ENCODE measurements around the gene AKAP11. TPM values are rescaled to one million over a fixed set of nuclear protein-coding genes. Genes with fewer than 3 reads are reported as not detected.

The AKAP11 gene
- polyA plus RNA-seq, 1 donor = 23.2 TPM

GRCh38 chr13:42334329-42334706 lies 62.4 kb downstream of the AKAP11 start:
- no peak for DNase-seq (ENCODE audit: low read depth)

DNA sequence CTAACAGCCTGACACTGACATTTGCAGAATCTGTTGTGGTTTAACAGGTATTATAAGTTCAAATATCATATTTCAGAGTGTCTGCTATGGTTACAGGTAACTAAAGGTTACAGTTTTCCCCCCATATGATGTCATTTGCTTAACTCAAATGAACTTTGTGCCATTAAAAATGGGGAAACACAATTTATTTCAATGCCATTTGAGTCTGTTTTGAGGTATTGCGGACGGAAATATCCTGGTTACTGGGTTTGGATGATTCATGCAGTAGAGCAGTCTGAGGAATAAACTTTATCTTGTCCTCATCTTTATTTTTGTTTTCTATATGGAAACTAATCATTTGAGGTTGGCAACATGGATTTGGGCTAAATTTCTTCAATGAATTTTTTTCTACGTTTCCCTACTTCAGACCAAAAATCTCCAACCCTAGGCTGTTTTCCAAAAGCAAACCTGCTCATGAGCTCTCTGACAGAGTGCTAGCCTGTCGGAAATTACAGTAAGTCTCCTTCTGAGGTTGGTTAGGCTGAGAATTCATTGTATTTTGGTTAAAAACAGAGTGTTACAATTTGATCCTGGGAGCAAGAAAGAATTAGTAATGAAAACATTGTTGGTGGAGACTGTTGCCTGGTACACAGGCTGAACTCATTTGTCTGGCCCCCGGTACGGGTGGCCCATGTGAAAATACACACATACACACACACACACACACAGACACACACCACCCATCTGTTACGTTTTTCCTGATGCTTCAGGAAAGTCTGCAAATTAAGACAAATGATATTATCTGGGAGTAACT lies 66.1 kb downstream of the AKAP11 start:
- DNase-seq (ENCODE audit: low read depth) = no peak

GRCh38 chr13:42345367-42345766 lies 73.4 kb downstream of the AKAP11 start:
- no peak for DNase-seq (ENCODE audit: low read depth)

- DNase-seq (ENCODE audit: low read depth) = no peak
Measured at GRCh38 chr13:42348576-42348975, 76.6 kb downstream of the AKAP11 start.

DNA sequence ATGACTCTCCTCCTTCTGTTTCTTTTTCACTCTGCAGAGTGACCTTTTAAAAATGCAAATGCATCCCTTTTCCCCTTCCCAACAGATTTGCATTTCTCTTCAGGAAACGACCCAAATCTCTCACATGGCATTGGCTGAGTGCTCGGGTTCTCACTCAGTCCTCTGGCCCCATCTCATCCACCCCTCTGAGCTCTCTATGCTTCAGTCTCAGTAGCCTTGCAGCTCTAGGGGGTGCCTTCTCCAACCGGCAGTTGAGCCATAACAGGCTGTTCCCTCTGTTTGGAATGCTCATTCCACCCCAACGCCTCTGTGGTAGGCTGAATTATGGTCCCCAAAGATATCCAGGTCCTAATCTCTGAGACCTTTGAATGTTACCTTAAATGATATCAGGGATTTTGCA lies 78.2 kb downstream of the AKAP11 start:
- DNase-seq (ENCODE audit: low read depth) = no peak

DNA sequence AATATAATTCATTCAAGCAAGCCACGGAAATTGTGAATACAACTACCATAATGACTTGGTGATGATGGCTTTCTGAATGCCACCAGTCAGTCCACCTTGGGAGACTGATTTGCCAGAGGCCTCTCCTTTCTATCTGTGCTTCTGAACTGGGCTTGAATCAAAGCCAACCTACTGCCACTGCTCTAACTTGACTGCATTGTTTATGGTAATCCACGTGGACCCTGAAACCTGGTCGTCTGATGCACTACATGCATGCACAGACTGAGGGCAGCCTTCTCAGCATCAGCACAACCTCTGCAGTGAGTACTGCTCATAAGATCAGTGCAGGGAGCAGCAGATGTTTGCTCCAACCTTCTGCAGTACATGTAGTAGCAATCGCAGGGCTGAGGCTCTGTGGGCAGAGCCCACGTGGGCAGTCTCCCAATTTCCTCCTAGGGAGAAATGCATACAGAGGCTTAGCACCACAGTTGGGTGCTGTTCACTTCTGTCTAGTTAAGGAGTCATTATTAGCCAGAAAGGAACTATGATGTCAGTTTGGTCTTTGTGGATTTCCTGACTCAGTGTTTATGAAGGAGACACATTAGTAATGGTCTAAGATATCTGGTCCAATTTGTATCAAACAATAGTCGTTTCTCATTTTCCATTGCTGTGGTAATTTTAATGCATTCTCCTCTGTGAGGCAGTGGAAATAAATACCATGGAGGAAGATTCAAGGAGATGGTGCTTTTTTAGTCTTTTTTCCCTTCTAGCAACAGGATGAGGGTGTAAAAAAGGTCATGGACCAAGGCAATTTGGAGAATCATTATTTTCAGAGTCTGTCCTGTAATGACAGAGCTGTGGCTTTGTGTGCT lies 82.5 kb downstream of the AKAP11 start:
- no peak for DNase-seq (ENCODE audit: low read depth)

DNA sequence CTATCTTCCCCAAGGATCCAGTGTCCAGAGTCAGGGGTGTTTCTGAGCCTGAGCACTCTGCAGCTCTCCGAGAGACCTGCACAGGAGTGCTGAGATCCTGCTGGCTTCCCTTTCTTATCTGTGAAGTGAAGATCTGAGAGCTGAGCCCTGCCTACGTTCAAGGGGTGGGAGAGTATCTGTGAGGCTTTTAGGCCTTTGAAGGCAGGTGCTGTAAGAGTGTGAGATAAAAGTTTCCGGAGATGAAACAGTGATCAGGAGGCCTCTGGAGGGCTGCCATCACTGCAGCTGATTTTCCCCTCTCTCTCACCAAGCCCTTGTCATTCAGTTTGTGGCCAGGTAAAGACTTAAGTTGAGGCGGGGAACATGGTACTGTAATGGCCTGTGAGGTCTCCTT lies 83.1 kb downstream of the AKAP11 start:
- DNase-seq (ENCODE audit: low read depth) = no peak

GRCh38 chr13:42355491-42356183 lies 83.7 kb downstream of the AKAP11 start:
- no peak for DNase-seq (ENCODE audit: low read depth)

DNA sequence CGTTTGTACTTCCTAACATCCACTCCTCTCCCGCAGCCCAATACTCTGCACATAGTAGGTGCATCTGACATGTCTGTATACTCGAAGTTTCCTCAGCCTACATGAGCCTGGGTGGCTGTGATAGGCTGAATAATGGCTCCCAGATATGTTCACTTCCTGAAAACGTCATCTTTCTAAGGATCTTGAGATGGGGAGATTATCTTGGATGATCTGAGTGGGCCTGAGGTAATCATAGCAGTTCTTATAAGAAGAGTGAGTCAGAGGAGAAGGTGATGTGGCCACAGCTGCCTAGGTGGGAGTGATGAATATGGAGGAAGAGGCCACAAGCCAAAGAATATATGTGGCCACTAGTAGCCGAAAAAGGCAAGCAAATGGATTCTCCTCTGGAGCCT lies 84.2 kb downstream of the AKAP11 start:
- no peak for DNase-seq (ENCODE audit: low read depth)

DNA sequence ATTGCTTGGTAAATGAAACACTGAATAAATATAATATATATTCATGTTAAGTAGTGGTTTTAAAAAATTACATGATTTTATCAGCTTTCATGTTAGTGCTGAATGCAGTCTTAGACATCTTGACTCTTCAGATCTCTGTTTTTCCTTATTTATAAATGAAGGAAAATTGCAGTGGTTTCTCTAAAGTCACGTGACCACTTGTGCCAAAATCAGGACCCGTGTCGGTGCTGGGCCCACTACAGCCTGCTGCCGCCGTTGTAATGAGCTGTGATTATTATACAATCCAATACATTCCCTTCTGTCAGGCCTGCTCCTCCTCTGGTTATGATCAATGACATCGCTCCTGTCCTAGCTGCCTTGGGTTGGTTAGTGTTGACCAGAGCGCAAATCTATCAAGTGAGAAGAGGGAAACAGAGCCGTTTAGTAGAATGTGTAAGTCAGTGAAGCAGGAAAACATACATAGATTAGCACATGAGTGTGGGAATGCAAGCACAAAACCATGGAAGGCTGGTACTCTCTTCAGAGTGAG lies 88.2 kb downstream of the AKAP11 start:
- no peak for DNase-seq (ENCODE audit: low read depth)

DNA sequence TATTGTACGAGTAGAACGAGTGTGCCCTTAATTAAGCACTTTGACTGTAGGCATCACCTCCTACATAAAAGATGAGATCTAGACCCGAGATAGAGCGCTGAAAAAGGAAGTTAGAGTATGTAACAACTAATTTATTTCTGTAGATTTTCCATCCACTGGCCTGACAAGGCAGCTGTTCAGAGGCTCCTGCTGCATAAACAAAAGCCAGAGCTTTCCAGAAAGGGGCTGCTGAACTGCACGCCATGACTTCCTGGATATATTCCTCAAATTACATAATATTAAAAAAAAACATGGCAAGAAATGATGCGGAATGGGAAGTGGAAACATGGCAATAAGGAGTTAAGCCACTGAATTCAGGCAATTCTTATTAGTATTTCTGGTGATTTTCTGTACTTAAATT lies 89.7 kb downstream of the AKAP11 start:
- DNase-seq (ENCODE audit: low read depth) = no peak

GRCh38 chr13:42363941-42364612 lies 92.1 kb downstream of the AKAP11 start:
- DNase-seq (ENCODE audit: low read depth) = no peak

GRCh38 chr13:42364613-42365000 lies 92.7 kb downstream of the AKAP11 start:
- DNase-seq (ENCODE audit: low read depth) = no peak

- DNase-seq (ENCODE audit: low read depth) = no peak
Measured at GRCh38 chr13:42367831-42368230, 95.9 kb downstream of the AKAP11 start.

GRCh38 chr13:42369071-42369797 lies 97.3 kb downstream of the AKAP11 start:
- DNase-seq (ENCODE audit: low read depth) = no peak

- DNase-seq (ENCODE audit: low read depth) = no peak
Measured at GRCh38 chr13:42370229-42370628, 98.3 kb downstream of the AKAP11 start.

Other genes starting within 250 kb of the AKAP11 start
- gene DGKH, start 223.5 kb upstream of the AKAP11 start, polyA plus RNA-seq (ENCODE audit: insufficient read length) = 3.1 TPM

Data from forelimb muscle (tissue), 1 donor.